Activated T-cell treated with anti-CD3 and anti-CD28 coated beads, Interleukin-2, amount 50 U/mL, for 4 hours (primary cell): Measurements from ENCODE around the gene TGOLN2. TPM values are rescaled to one million over a fixed set of nuclear protein-coding genes. Genes with fewer than 3 reads are reported as not detected.
"Not testable (repeated sequence)": the region's sequence is repeated elsewhere in the genome, so short reads cannot be mapped to it uniquely, and the experiment has no call there.

Experiments
- ATAC-seq, 2 donors: fragments of 200-7000 bp; cut with Tn5 transposase; one replicate each; pipeline ENCODE4 v1.10.0; 2021
- DNase-seq: peaks from one replicate; pipeline ENCODE4 v3.0.0-alpha.2; 2020
- H3K27me3 Mint-ChIP-seq: one replicate; pipeline ENCODE4 v1.8.0; 2021; ENCODE audit warnings: low read depth, mixed read lengths
- H3K36me3 Mint-ChIP-seq: one replicate; pipeline ENCODE4 v1.8.0; 2022; ENCODE audit warnings: mixed read lengths; ENCODE audit not compliant: insufficient read depth
- H3K4me1 Mint-ChIP-seq: one replicate; pipeline ENCODE4 v1.8.0; 2021; ENCODE audit warnings: low read depth, mixed read lengths
- H3K4me3 Mint-ChIP-seq: one replicate; pipeline ENCODE4 v1.8.0; 2021; ENCODE audit warnings: mild to moderate bottlenecking, moderate library complexity, mixed read lengths
- H3K9me3 Mint-ChIP-seq: one replicate; pipeline ENCODE4 v1.8.0; 2021; ENCODE audit warnings: mixed read lengths
- total RNA-seq, 3 donors: library from RNA; stranded (reverse); gene quantifications; one replicate each; pipeline ENCODE4 v1.2.1, GENCODE V29; 2021

The TGOLN2 gene
- 10 to 100 TPM; 93.8 to 99.6 (median 98.1) TPM for total RNA-seq

DNA sequence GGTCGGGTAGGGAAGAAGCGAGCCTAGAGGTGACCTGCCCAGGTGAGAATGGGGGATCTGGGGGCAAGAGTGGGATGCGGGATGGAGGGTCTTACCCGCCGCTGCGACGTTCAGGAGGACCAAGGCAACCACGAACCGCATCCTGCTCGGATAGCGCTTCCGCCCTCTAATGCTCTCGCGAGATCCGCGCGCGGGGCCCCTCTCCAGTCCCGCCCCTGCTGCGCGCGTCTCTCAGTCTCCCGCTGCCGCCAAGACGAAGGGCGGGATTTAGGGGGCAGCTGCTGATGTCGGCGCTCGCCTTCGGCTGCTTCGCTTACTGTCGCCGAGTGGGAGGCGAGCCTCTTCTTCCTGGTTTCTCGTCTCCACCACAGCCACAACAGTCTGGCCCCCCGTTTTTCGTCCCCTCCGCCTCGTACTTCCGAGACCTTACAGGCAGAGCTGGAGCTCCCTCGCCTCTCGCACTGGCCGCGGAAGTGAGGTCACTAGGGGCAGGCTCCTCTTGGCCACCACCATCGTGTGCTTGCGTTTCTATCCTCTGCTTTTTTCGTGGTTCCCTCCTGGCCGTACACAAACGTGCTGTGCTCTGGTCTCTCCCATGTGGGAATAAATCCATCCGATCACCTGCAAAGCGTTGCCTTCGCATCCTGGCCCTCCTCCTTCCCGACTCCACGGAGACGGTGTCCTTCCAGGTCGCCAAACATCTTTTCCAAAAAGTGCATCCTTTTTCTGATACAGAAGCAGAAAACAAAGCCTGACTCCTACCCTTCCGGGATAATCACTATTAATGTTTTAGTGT, at the start of gene TGOLN2:
Gene TGOLN2 (minus strand): TSS at position 168 of the 796 bp plus-strand sequence. CDS start 27 bp downstream, at position 141.
- no peaks in the 10 kb centered on the region for H3K27me3 Mint-ChIP-seq
- DNase-seq = peak; percentile 93
- peaks cover 30% of the 10 kb centered on the region for H3K36me3 Mint-ChIP-seq
- peak within 1 kb of the TSS; percentile 95 for H3K4me3 Mint-ChIP-seq
- H3K9me3 Mint-ChIP-seq = no peaks in the 10 kb centered on the region
- peaks cover 35% of the 10 kb centered on the region for H3K4me1 Mint-ChIP-seq
- ATAC-seq = peak; percentile 91 to 94

DNA sequence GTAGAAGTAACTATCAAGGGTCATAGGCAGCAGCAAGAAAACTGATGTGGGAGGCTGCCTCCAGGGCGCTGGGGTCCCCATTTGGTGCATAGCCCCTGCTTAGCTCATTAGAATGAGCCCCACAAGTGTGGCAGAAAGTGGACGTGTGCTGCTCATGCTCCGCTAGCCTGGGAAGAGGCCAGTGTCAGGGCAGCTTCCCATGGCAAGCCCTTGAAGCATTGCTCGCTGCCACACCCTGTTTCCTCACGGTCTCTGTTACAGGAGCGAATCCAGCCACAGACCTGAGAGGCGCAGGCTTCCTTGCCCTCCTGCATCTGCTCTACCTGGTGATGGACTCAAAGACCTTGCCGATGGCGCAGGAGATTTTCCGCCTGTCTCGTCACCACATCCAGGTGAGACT, 49.3 kb upstream of the TGOLN2 start:
- Mint-ChIP-seq H3K4me1 (no peaks in the 10 kb centered on the region), H3K27me3 (no peaks in the 10 kb centered on the region), H3K9me3 (no peaks in the 10 kb centered on the region), H3K4me3 (no peak overlapping the region), H3K36me3 (peaks cover 47% of the 10 kb centered on the region)
- no peak for DNase-seq
- no peak for ATAC-seq

DNA sequence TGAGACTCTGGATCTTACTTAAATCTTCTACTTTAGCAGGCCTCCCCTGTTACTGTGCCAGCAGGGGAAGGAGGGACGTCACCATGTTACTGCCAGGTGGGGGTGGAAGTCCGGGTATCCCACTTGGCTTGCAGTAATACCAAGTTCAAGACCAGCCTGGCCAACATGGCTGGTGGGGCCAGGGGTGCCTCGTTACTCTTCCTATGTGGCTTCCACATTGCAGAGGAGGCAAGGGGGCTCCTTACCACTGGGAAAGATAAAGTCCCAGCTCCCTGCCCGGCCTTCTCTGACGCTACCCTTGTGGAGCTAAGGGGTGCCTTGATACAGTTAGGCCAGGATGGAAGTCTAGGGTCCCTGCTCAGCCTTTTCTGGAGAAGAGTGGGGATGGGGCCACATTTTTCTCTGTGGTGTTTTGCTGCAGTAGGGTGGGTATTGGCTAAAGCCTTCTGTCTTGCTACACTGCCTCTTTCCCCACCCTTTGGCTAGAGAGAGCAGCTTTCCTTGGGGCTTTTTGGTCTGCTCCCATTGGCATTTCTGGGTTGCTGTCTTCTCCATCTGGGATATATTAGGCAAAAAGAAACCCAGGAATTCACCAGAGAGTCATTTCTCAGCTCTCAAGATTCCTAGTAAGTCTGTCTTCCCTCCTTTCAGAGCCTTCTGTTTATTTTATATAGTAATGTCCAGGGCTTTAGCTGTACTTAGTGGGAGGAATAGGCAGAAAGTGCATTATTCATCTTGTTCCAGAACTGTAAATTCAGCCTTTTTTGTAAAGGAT, 48.7 kb upstream of the TGOLN2 start:
- DNase-seq (no peak), ATAC-seq (no peak)
- no peaks in the 10 kb centered on the region for H3K9me3 Mint-ChIP-seq
- H3K4me3 Mint-ChIP-seq = no peak overlapping the region
- no peaks in the 10 kb centered on the region for H3K27me3 Mint-ChIP-seq
- H3K4me1 Mint-ChIP-seq = no peaks in the 10 kb centered on the region
- H3K36me3 Mint-ChIP-seq = peaks cover 47% of the 10 kb centered on the region

DNA sequence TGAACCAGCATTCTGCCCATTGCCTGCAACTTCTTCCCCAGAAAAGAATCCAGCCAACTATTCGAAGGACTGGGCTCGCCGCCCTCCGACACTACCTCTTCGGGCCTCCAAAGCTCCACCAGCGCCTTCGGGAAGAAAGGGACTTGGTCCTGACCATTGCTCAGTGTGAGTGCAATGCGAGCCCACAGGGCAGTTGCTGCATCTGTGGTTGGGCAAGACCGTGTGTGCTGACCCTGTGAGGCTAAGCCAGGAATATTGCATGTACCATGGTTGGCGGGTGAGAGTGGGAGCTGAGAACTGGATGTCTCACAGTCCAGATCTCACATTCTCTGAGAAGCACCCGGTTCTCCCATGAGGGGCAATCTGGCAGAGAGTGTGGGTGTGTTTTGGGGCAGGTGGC, 43.3 kb upstream of the TGOLN2 start:
- DNase-seq = no peak
- ATAC-seq = no peak
- no peaks in the 10 kb centered on the region for H3K9me3 Mint-ChIP-seq

DNA sequence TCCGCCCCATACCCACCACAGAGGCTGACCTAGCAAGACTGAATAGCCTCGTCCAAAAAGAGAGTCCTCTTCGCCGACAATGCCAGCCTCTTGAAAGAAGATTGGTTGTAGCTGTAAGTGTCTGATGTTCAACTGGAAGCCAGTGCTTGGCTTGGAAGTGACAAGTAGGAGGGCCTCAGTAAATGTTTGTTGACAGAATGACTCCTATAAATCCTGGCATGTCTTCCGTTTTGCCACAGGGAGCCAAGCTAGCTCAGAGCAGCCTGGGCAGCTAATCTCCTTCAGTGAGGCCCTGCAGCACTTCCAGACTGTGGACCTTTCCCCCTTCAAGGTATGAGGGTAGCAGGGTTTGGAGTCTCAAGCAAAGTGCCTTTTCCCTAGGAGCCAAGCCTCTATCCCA, 41.7 kb upstream of the TGOLN2 start:
- DNase-seq (no peak), ATAC-seq (no peak)
- no peaks in the 10 kb centered on the region for H3K9me3 Mint-ChIP-seq
- H3K27me3 Mint-ChIP-seq = no peaks in the 10 kb centered on the region
- H3K36me3 Mint-ChIP-seq = peaks cover 12% of the 10 kb centered on the region
- H3K4me3 Mint-ChIP-seq = no peak overlapping the region
- no peaks in the 10 kb centered on the region for H3K4me1 Mint-ChIP-seq

More for the DNA sequence above, 43.3 kb upstream of the TGOLN2 start:
- no peaks in the 10 kb centered on the region for H3K4me1 Mint-ChIP-seq
- H3K4me3 Mint-ChIP-seq = no peak overlapping the region
- no peaks in the 10 kb centered on the region for H3K27me3 Mint-ChIP-seq
- peaks cover 21% of the 10 kb centered on the region for H3K36me3 Mint-ChIP-seq

DNA sequence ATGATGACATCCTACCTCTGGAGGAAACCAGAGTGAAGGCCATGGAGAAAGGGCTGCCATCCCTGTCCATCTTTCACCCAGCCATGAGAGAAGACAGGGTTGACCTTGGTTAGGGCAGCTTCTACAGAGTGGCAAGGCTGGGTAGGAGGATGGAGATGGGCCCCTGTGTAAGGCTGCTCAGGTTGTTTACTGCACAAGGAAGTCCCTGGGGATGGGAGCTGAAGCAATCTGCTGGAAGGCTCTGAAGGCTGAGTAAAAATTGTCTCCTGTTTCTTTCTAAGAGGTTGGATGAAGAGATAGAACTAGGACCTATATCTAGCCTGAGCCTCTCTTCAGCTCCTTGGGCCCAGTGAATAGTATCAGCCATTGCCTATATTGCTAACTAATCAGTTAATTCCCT, 41.1 kb upstream of the TGOLN2 start:
- Mint-ChIP-seq H3K27me3 (no peaks in the 10 kb centered on the region), H3K4me3 (no peak overlapping the region), H3K4me1 (no peaks in the 10 kb centered on the region), H3K36me3 (peaks cover 10% of the 10 kb centered on the region), H3K9me3 (no peaks in the 10 kb centered on the region)
- ATAC-seq = no peak
- no peak for DNase-seq

DNA sequence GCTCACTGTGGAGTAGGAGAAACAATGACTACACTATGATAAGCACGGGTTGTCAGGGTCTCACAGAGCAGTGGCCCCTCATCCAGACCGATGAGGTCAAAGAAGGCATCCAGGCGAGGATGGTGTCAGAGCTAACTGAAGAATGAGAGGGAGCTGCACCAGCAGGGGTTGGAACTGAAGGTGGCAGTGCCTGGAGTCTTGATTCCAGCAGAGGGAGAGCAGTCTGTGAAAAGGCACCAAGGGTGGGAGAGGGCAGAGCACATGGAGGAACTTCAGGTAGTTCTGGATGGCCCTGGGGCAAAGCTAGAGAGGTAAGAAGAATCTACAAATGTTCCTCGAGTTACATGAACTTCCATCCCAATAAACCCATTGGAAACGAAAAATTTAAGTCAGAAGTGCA, 39.4 kb upstream of the TGOLN2 start:
- no peak for ATAC-seq
- no peaks in the 10 kb centered on the region for H3K9me3 Mint-ChIP-seq
- peaks cover 16% of the 10 kb centered on the region for H3K36me3 Mint-ChIP-seq
- no peak for DNase-seq
- H3K27me3 Mint-ChIP-seq = no peaks in the 10 kb centered on the region
- no peaks in the 10 kb centered on the region for H3K4me1 Mint-ChIP-seq
- no peak overlapping the region for H3K4me3 Mint-ChIP-seq

DNA sequence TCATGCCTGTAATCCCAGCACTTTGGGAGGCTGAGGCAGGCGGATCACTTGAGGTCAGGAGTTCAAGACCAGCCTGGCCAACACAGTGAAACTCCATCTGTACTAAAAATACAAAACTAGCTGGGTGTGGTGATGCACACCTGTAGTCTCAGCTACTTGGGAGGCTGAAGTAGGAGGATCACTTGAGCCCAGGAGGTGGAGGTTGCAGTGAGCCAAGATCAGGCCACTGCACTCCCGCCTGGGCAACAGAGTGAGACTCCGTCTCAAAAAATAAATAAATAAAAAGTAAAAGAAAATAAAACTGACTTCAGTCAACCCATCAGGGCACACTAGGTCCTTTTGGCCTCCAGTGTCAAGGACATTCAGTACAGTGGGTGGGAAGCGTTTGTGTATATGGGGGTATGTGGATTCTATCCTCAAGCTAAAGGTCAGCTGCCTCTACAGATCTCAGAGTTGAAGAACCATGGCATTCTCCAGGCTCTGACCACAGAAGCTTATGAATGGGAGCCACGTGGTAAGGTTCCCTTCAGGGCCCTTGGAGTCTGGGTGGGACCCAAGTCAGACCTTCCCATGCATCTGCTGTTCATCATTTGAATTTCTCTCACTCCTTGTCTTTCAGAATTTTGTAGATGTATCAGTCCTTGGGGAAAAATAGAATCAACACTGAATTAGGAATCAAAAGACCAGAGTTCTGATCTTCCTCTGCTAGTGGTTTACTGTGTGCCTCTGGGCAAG, 35.0 kb upstream of the TGOLN2 start:
- not testable (repeated sequence) for DNase-seq, H3K27me3 Mint-ChIP-seq, H3K9me3 Mint-ChIP-seq, H3K4me3 Mint-ChIP-seq, ATAC-seq
- Mint-ChIP-seq H3K4me1 (peaks cover 13% of the 10 kb centered on the region), H3K36me3 (peaks cover 33% of the 10 kb centered on the region)

DNA sequence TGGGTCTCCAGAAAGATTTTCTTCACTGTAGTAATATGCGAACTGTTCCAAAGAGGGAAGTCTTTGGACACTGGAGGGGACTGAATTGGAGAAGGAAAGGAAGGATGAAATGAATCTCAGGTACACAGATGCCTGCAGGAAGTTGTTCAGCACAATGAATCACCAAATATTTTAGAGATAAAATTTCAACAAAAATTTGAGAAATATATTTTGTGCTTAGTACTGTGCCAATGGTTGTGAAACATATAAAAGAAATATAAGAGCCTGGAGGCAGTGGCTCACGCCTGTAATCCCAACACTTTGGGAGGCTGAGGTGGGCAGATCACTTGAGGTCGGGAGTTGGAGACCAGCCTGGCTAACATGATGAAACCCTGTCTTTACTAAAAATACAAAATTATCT, 29.9 kb upstream of the TGOLN2 start:
- Mint-ChIP-seq H3K9me3 (no peaks in the 10 kb centered on the region), H3K36me3 (peaks cover 30% of the 10 kb centered on the region), H3K4me3 (no peak overlapping the region), H3K4me1 (peaks cover 38% of the 10 kb centered on the region), H3K27me3 (no peaks in the 10 kb centered on the region)
- no peak for ATAC-seq
- no peak for DNase-seq

DNA sequence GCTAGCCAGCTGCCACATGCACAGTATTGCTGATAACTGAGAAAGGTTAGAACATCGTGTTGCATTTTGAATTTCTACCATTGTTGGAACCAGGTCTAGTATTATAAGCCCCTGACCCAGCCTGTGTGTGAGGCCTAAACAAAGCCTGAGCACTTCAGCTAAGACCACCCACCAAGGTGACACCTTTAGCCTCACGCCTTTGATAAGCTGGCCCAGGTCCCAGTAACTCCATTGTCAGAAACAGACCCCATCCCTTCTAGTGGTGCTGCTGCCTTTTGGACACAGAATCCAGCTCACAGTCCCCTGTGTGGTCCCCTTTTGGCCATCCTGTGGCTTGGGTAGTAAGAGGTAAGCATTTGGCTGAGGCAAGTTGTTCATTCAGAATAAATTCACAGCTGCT, 28.4 kb upstream of the TGOLN2 start:
- no peak for ATAC-seq
- DNase-seq = no peak
- peaks cover 45% of the 10 kb centered on the region for H3K4me1 Mint-ChIP-seq
- H3K4me3 Mint-ChIP-seq = no peak overlapping the region
- H3K9me3 Mint-ChIP-seq = no peaks in the 10 kb centered on the region
- peaks cover 26% of the 10 kb centered on the region for H3K36me3 Mint-ChIP-seq
- H3K27me3 Mint-ChIP-seq = no peaks in the 10 kb centered on the region

DNA sequence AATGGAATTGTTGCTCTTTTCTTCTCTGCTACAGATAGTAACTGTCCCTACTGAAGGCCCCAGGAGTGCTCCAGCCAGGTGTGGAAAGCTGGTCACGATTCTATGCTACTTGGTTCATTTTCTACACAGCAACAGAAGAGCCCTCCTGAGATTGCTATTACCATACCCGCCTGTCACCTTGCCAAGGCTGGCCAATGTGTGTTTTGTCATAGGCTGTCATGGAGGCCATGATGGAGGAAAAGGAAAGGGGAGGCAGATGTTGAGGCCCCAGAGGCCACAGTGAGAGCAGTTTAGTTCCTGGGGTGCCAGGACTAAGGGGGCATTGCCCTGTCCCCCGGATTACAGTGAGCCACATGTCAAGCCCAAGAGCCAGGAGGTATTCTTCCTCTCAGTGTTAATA, 27.7 kb upstream of the TGOLN2 start:
- DNase-seq (no peak), ATAC-seq (no peak)
- no peaks in the 10 kb centered on the region for H3K27me3 Mint-ChIP-seq
- H3K36me3 Mint-ChIP-seq = peaks cover 30% of the 10 kb centered on the region
- peaks cover 43% of the 10 kb centered on the region for H3K4me1 Mint-ChIP-seq
- H3K9me3 Mint-ChIP-seq = no peaks in the 10 kb centered on the region
- peak overlapping the region; percentile 98 for H3K4me3 Mint-ChIP-seq

DNA sequence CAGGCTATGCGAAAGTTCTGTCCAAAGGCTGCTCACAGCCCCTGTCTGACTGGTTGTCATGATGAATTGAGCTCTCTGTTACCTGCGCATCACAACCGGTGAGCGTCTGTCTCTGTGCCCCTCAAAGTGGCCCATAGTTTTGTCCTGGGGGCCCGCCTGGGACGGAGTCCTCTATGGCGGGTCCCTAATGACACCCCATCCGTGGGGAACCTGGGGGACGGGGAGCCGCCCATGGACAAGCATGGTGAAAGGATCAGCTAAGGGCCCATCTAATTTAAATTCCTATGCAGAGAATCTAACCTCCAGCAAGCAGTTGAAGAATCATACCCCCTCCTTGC, 27.3 kb upstream of the TGOLN2 start:
- H3K27me3 Mint-ChIP-seq = no peaks in the 10 kb centered on the region
- H3K9me3 Mint-ChIP-seq = no peaks in the 10 kb centered on the region
- H3K36me3 Mint-ChIP-seq = peaks cover 34% of the 10 kb centered on the region
- peak overlapping the region; percentile 98 for H3K4me3 Mint-ChIP-seq
- ATAC-seq (peak in 1 of 2 donors; percentile 18), DNase-seq (no peak)
- peaks cover 43% of the 10 kb centered on the region for H3K4me1 Mint-ChIP-seq

DNA sequence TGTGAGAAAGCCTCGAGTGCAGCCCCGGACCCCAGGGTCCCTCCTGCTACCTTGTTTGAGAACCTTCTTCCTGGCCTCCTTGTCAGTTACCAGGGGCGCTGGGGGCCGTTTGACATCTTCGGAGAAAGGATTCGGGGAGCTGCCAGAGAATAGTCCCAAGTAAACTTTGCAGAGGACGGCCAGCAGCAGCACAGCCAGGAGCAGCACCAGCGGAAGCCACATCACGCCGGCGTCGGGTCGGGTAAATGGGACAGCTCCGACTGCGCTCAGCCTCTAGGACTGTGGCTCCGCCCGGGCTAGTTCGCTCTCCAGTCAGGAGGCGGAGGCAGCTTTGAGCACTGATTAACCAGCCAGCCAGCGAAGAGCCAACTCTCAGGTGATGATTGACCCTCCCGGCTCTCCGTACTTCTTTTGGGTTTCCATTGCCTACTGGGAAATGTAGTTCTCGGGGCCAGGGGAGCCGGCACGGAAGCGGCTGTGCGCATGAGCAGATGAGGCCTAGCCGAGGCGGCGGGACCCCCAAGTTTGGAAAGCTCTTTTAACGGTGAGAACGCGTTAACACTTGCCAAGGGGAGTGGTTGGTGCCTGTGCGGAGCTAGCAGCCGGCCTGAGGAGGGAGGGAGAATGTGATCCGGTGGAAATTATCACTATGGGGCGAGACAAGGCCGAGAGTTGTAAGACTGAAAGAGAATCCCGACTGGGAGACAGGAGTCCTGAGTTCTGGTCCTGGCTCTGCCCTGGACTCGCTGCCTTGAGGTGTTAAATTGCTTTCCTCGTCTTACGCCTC, 26.7 kb upstream of the TGOLN2 start, which contains the start of the genes ELMOD3 and RETSAT:
Gene ELMOD3 (plus strand): TSS at position 484 of the 787 bp plus-strand sequence. CDS start 2,430 bp downstream, outside the sequence.
Gene RETSAT (minus strand): TSS at position 243 of the 787 bp plus-strand sequence. CDS start 21 bp downstream, at position 222.
- peaks cover 34% of the 10 kb centered on the region for H3K36me3 Mint-ChIP-seq
- no peaks in the 10 kb centered on the region for H3K9me3 Mint-ChIP-seq
- peaks cover 41% of the 10 kb centered on the region for H3K4me1 Mint-ChIP-seq
- ATAC-seq (peak; percentile 100), DNase-seq (peak; percentile 93)
- H3K27me3 Mint-ChIP-seq = no peaks in the 10 kb centered on the region
- peak within 1 kb of the TSS; percentile 98 for H3K4me3 Mint-ChIP-seq
